GM19351 (cell line): ENCODE results near the gene ARHGAP26.

ENCODE experiments used
- ATAC-seq: cut with Tn5 transposase; IDR thresholded peaks from one replicate; pipeline ENCODE4 v1.9.1; 2021; ENCODE audit warnings: mild to moderate bottlenecking, moderate library complexity; ENCODE audit not compliant: unreplicated experiment

Gene ARHGAP26

DNA sequence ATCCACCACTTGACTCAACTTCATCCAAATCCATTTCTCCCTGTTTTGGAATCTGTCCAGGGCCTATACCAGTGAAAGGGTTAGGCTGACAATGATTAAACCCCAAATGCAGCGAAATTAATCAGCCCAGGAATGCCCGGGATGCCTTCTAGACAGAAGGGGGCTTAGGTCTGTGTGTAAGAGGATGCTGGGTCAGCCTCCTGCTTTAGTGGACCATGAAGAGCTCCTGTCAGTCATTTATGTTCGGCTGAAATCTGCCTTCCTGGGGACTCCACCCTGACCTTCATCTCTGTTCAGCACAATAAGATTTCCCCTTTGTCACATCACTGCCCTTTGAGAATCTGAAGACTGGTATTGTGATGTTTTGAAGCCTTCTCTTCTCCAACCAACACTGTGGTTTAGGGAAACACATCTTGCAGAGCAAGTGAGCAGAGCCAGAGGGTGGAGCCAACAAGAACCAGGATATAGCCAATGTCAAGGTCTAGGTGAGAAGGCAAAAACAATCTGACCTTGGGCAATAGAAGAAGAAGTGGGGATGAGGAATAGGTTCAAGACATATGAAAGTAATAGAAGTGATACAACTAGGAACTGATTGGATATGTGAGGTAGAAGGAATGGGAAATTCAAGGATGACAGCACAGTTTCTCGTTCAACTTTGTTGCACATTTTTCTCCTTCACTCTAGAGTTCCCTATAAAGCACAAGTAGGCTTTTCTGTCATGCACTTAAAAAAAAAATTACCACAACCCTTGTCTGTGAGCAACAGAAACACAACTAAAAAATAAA lies 234.4 kb downstream of the ARHGAP26 start:
- ATAC-seq = peak; percentile 37

DNA sequence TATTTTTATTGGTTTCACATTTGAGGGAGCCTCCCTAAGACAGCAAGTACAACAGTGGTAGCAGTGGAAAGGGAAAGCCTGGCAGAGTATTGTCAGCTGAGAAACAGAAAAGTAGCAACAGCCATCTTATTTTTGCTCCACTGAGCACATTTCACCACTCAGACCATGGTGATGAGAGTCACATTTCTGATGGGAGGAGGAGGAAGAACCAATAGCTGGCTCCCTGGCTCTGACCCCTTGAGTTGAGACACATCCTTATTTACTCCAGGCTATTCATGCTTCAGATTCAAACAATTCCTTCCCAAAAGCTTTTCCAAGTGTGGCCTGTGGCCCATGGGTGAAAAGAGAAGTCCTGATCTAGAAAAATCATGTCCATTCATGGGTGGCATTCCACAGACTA lies 236.3 kb downstream of the ARHGAP26 start:
- no peak for ATAC-seq

DNA sequence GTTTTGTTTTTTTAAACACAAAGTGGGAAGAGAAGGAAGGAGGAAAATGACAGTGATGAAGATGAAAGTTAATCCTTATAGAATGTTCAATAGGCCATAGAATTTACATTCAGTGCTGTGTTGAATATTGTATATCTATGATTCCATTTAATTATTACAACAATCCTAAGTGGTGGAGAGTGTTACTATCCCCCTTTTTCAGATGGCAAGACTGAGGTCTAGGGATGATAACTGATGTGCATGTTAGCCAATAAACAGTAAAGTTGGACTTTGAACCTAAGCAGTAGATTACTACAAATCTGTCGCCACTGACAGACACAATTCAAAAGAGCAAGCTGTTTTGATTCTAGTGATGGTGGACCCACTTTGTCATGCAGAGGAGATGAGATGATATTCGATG lies 237.9 kb downstream of the ARHGAP26 start:
- no peak for ATAC-seq

DNA sequence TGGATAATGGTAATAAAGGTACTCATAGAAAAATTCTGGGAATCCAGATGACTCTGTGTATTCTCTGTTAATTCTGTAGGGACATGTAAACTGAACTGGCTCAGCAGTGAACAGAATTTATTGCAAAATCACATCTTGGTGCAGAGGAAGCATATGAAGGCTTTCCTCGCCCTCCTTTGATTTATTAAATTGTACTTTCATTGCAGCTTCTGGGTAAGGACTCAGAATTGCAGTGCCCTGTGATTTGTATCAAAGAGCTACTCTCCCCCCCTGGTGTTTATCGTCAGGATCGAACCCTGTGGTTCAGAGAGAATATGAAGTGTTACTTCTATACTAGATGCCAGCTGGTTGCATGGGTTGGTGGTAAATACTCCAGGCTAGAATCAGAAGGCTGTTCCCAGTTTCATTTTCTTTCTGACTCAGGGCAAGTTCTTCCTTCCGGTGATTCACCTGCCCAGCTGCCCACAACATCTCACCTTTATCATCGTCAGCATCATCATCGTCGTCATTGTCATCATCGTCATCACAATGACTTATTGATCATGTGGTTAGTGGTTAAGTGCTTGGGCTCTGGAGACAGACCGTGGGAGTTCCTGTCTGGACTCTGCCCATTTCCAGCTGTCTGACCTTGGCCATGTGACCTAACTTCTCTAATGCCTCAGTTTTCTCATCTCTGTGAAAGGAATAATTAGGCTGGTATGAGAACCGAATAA lies 238.8 kb downstream of the ARHGAP26 start:
- ATAC-seq = peak; percentile 77

DNA sequence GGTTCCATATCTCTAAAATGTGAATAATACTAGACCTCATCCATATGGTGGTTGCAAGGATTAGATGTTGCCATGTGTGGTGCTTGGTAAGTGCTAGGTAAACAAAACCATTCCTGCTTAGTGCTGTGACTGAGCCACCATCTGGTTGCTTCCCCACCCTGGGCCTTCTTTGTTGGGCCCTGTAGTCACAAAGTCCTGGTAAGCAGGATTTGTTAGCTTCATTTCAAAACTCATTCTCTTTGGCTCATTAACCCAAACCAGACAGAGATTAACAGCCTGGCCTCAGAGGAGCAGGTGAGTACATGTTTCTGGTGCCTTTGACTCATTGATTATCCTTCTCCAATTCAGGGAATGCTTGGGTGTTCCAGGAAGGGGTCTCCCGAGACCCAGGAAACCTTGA lies 240.2 kb downstream of the ARHGAP26 start:
- no peak for ATAC-seq

- ATAC-seq = no peak
These were observed 241.4 kb downstream of the ARHGAP26 start for GRCh38 chr5:143011585-143011984.

DNA sequence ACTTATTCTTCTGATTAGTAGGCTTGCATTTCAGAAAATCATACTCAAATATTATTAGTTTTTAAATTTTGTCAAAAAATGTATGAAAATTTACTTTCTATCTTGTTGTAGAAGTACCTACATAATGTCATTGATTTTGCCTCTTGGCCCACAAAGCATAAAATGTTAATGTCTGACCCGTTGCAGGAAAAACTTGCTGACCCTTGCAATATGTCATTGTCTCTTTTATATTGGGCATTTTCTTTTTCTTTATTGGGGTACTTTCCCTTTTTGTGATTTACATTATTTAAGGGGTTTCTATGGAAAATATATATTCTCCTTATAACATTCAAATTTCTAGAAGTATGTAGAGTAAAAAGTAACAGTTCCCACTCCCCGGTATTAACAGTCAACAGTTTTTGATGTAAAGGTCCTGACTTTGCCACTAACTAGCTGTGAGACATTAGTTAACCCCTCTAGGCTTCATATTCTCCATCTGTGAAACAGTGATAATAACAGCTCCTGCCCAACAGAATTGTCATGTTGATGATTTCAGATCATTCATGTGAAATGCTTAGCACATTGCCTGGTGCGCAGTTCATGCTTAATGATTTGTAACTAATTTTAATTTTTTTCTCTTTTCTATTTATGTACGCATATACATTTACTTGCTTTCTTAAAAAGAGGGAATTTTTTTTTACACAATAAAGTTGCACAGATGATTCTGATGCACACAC lies 243.2 kb downstream of the ARHGAP26 start:
- ATAC-seq = no peak

DNA sequence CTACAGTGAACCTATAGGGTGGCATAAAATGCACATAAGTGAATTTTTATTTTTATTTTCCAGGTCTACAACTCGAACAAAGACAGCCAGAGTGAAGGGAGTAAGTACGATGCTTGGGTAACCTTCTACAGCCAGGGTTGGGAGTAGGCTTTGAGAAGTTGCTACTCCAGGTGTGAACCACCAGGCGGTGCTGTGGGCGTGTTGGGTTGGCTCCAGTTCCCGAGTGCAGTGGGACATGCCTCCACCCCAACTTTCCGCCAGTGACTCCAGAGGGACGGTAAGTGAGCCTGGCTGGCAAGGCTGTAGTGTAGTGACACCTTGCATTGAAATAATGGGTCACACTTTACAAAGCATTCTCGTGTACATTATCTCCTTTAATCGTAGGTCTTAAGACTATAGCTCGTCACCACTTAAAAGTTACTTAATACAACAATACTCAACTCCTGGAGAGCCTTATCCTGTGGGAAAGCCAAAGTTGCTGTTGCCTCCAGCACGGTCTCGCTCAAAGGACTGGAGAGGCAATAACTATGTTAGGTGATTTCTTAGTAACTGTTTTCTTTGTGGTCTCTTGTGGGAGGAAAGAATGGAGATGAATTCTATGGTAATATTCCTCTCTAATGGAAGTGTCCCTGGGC lies 244.0 kb downstream of the ARHGAP26 start:
- ATAC-seq = no peak

- no peak for ATAC-seq
These were observed 246.8 kb downstream of the ARHGAP26 start for GRCh38 chr5:143016777-143017516.

DNA sequence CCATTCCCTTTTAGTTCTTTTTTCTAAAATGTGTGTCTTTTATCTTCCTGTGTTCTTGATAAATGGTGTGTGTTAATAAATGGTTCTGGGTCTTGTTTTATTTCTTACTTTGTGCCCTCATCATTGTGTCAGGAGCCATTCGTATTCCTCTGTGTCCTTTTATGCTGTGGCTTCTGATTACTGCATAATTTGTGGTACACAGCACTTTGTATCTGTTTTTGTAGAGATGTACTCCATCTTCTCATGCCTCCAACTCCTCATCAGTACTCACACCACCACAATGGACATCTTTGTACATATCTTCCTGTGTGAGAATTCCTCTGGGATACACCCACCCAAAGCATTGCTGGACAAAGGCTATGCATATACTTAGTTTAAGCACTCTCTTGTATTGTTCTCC lies 247.4 kb downstream of the ARHGAP26 start:
- ATAC-seq = no peak

DNA sequence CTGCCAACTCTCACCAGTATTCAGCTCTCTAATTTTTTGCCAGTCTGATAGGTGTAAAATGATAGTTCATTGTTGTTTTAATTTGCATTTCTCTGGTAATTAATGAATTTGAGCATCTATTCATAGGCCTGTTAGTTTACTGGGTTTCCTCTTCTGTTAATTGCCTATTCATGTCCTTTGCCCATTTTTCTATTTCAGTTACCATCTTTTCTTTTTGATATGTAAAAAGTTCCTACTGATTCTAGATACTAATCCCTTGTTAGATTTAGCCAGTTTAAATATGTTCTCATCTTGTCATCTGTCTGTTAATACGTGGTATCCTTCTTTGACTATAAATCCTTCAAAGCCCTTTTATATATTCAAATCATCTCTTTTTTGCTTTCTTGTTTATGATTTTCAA lies 247.8 kb downstream of the ARHGAP26 start:
- ATAC-seq = no peak

- ATAC-seq = peak; percentile 18
These were observed 249.0 kb downstream of the ARHGAP26 start for GRCh38 chr5:143019157-143019556.

- ATAC-seq = peak; percentile 84
These were observed 249.7 kb downstream of the ARHGAP26 start for GRCh38 chr5:143019614-143020515.

DNA sequence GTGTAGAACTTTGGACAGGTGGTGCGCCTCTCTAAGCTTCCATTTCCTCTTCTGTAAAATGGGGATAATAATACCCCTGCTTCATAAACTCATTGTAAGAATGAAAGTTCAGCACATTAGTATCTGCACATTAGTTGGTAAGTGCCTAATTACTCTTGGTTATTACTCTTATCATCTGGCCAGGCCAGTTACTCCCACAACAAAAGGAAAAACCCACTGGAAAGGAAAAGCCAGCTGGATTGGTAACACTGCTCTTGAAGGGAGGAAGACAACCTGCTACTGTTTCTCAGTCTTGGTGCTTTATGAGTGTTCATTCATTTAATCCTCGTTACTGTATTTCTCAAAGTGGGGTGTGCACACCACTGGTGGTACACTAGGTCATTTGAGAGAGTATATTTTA lies 251.4 kb downstream of the ARHGAP26 start:
- no peak for ATAC-seq

GRCh38 chr5:143023411-143024096 lies 253.4 kb downstream of the ARHGAP26 start:
- ATAC-seq = peak; percentile 57

- ATAC-seq = no peak
These were observed 254.2 kb downstream of the ARHGAP26 start for GRCh38 chr5:143024228-143024920.

DNA sequence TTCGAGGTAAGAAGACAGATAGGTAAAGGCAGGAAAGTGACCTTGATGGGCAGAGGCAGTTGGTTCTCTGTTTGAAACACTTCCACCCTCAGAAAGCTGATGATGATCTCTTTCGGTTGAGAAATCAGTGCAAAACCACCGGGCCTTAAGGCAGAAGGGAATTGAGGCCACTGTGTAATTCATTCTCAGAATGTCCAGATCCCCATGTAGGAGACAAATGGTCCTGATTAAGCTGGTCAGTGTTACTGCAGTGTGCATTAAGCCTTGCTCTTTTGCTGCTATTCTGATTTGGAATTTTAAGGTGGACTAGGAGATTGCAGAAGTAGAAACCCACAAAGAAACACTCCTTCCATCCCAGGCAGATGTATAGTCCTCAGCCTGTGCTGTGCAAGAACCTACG lies 255.2 kb downstream of the ARHGAP26 start:
- no peak for ATAC-seq

DNA sequence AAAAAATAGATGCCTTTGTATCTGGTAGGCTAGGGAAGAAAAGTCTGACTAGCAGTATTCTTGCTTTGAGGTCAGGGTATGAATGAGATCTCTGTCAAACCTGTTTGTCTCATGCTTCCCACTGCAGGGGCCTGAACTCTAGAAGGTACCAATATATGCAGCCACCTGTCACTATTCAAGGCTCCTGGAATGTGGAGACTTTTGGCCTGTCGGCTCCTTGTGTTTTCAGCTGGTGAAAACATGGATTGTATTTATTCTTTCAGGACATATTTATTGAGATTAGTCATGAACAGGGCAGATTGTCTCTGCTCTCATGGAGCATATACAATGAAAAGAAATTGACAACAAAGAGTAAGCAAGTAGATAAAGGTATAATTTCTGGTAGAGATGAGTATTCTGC lies 255.8 kb downstream of the ARHGAP26 start:
- ATAC-seq = no peak
